Ramos (cell line): ENCODE data around the gene ADARB2.

Source experiments
- in situ Hi-C: fragments of 300-500 bp; cut with MboI; formaldehyde crosslinking; loops from one replicate; pipeline ENCODE4 v1.14.3; 2022; ENCODE audit warnings: low sequenced_read_pairs; ENCODE audit not compliant: unreplicated experiment

ADARB2 gene

DNA sequence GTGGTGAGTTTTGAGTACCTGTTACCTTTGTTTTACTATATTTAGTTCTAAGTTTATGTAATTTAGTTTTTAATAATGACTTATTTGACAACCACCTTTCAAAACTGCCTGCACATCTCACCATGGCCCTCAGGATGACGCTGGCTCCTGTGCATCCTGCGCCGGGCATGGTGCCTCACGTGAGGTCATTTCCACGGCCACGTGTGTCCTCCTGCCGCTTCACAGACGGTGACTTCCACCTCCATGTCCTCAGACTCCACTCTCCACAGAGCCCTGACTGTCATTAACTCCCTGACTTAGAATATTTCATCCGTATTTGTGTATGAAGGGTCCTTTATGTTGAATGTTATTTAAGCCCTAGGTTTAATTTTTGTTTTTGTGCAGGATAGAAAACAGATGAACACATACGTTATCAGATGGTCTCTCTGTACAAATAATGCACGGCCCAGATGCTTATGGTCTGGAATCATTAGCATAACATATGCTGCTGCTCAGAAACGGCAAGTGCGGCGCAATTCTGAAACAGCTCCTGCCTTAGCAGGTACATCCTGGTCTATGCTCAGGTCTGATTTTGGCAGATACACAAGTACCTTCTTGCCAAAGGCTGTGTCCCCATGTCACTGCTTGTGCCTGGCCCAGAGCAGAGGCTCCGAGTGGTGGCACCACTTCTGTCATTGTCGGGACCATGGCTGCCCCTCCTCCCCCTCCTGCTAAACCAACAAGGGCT lies 525.3 kb downstream of the ADARB2 start:
- in situ Hi-C loops = no loop called here

DNA sequence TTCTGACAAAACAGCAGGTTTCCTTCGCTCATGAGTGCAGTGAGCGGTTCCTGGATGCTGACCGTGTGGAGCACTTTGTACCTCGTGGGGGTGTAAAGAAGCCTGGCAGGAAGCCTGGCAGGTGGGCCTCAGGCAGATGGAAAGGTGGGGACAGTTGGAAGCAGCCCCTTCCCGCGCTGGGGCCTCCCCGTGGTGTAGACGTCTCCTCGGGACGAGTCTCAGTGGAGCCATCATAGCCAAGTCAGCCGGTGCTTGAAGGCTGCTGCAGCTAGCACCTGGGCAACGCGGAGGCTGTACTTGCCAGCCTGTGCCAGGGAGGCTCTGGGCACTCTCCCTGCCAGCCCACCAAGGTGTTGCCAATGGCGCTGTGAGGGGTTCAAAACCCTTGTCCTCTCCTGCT lies 526.7 kb downstream of the ADARB2 start:
- in situ Hi-C loops = no loop called here

DNA sequence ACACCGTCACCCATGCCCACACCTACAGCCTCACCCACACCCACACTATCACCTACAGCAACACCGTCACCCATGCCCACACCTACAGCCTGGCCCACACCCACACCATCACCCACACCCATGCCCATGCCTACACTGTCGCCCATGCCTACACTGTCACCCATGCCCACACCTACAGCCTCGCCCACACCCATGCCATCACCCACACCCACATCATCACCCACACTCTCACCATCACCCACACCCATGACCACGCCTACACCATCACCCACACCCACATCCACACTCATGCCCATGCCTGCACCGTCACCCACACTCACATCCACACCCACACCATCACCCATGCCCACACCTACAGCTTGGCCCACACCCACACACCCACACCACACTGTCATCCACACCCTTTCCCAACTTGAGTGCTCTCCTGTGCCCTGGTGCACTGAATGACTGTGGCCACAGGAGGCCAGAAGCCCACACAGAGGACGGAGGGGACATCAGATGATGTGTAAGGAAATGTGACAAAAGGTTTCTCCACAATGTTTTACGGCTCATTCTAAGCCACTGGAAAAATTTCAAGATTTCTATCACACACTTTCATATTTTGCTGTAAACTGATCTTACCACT lies 527.9 kb downstream of the ADARB2 start:
- in situ Hi-C loops = no loop called here

DNA sequence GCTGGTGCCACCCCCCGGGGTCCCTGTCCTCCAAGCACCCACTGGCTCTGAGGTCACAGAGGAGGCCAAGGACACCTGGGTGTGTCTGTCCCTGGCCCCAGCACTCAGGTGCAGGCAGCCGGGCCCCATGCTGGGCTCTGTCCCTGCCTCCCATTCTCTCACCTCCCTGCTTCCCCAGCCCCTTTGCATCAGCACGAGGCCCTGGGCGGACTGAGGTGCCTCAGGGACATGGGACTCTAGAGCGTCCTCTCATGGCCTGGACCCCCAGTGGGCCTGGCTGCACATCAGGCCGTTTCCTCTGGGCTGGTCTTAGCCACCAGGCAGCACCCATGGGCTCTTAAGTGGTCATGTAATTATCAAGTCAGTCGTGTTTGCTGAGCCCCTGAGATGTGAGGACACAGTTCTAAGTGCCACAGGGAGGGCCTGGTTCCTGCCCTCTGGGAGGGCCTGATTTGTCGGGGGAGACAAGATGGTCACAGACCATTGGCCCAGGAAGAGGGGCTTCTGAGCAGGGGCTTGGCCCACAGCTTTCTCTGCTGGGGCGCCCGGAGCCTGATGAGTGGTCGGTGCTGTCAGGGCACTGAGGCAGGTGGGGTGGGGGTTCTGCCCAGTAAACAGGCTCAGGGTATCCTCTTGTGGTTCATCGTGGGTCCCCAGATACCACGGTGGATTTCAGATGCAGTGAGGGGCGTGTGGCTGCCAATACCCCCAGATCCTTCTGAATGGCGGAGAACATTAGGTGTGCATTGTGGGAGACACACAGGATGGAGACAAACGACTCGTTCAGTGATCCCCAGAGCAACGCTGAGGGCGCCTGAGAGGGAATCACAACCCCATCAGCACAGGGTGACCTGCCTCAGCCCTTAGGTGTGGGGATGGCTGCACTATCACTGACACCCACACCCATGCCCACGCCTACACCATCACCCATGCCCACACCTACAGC lies 528.7 kb downstream of the ADARB2 start:
- in situ Hi-C loops = no loop called here

DNA sequence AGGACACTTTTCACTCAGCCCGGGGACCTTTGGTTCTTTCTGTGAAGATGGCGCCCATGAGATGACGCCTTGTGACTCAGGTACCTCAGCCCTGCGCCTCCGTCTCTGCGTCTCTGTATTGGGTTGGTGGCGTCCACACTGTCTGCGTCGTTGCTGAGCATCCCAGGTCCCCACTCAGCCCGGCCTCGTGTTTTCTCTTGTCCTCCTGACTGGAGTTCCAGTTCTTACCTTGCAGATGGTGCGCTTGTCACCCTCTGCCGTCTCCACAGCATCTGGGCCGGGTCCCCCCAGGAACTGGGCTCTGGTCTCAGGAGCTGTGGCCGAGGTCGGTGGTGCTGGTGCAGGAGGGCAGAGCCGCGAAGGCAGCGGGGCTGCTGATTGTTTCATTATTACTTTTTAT lies 530.7 kb downstream of the ADARB2 start:
- in situ Hi-C loops = no loop called here

DNA sequence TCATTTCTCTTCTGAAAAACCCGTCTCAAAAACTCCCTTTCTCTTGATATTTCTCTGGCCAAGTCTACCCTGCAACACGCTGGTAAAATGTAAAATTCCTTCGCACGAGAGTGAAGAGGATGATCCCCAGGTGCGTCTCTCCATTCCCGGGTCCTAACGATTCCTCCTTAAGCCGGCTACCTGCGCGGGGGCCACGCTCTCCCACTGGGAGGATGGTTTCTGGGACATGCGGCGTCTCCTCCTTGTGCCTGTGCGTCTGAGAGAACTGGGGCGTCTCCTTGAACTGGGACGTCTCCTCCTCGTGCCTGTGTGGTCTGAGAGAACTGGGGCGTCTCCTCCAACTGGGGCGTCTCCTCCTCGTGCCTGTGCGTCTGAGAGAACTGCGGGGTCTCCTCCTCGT lies 531.2 kb downstream of the ADARB2 start:
- in situ Hi-C loops = no loop called here

DNA sequence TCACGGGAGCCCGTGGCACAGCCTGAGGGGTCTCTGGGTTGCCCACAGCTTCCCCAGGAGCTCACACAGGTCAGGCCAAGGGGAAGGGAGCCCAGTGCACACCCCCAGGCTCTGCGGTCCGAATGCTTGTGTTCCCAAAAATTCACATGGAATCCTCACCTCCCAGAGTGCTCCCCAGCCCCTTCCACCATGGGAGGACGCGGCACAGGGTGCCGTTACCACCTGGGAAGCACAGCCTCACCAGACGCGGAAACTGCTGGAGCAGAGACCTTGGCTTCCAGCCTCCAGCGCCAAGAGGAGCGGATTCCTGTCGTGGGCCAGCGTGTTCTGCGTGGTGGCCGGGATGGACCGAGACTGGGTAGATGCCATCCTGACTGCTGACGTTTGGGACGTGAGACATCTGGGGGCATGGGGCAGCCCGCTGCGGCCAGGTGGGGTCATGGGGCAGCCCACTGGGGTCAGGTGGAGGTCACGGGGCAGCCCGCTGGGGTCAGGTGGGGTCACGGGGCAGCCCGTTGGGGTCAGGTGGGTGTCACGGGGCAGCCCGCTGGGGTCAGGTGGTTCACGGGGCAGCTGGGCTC lies 531.8 kb downstream of the ADARB2 start:
- in situ Hi-C loops = no loop called here

DNA sequence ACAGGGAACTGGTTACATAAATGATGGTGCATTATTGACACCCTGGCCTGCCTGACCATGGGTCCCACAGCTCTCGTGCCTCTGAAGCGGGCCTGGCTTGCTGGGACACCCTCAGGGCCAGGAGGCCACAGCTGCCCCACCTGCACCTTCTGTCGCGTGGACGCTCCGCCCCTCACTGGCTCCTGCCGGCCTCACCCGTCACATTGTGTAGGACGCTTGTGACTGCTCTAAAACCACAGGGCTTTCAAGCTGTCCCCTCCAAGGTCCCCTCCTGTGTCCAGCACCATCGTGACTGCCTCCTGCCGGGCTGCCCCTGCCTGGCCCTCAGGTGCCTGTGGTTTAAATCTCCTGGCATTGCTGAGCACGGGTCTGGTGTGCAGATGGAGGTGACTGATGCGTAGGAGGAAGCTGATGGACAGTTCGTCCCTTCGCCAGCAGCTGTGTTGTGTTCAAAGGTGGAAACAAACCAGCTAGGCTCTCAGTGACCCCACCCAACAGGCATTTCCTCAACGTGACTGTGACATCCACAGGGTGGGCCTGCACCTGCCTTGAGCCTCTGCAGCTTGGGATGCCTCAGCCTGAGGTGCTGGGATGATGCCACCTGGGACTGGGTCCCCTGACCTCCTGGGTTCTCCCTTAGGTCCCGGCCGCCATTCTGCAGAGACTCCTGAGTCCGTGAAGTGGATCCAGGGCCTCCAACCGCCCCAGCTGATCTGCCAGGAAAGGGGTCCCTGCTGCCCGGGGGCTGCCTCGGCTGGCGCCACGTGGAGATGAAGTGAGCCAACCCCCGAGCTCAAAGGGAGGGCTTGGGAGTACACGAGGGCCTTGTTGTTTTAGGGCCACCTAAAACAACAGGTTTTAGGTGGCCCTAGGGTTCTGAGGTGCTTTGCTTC lies 532.6 kb downstream of the ADARB2 start:
- in situ Hi-C loops = no loop called here

DNA sequence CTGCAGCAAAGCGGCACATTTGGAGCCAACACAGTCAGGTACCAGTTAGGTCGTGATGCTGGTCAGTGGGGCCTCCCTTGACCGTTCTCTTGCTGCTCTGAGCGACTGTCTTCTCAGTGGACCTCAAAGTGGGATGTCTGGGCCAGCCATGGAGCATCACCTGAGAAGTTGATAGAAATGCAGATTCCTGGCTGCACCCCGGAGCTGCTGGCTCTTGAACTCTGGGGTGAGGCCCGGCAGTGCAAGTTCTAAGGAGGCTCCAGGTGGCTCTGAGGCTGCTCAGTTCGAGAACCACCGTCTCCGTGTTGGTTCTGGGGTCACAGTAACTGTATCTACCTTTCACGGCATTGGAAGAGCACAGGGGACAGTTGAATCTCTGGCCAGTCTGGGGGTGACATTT lies 533.6 kb downstream of the ADARB2 start:
- in situ Hi-C loops = no loop called here

DNA sequence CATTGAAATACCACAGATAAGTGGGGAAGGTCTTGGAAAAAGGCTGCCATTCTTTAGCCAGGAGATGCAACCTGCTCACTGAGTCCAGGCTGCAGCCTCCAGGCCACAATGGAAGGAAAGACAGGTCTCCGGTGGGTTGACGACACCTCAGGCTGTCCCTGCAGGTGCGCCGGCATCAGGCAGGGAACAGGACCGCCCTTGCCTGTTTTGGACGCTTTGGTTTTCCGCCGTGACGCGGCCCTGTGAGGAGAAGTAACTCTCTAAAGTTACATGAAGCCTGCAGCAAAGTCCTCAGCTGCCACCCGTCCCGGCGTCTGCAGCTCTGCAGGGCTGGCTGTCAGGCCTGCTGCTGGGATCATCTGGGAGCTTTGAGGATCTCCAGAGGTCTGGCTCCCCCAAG lies 534.1 kb downstream of the ADARB2 start:
- in situ Hi-C loops = no loop called here

DNA sequence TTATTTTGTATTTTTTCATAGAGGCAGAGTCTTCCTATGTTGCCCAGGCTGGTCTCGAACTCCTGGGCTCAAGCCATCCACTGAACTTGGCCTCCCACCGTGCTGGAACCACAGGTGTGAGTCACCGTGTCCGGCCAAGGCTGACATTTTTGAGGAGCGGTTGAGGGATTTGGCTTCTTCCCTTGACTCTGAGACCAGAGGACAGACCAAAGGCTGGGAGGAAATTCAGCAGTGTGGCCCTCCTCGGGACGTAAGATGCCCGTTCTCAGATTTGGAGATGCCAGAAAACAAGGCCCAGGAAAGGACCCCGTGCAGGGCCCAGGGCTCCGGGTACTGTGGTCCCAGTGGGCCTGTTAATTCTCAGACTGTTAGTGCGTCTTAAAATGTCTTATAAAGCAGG lies 535.0 kb downstream of the ADARB2 start:
- in situ Hi-C loops = no loop called here

DNA sequence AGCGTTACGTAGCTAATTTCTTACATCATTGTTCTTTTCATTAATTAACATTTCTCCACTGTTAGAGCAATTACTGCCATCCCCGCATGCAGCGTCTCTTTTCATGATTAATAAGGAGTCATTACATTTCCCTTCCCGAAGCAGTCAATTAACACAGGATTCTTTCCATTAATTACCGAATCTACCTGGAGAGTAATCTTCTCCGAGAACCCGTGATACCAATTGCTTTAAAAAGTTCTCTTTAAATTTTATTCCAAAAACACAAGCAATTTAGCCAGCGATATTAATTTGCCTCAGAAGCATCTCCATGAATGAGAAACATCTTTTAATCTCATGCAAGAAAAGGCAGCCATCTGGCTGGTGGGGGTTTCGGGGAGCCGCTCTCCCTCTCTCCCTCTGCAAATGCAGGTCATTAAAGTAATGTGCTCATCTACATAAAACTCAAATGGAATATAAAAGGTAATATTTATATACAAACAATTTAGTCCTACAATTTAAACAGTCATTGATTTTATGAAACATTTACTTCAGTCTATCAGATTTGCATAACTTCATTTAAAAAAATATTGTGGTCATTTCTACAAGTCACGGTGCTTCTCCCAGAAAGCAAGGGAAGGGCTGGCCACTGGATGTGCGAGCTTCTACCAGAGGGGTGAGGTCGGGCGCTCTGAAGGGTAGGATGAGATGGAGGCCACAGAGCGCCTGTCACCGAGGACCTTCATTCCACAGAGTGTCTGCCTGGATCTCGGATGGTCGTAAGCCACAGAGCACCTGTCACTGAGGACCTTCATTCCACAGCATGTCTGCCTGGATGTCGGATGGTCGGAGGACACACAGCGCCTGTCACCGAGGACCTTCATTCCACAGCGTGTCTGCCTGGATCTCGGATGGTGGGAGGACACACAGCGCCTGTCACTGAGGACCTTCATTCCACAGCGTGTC lies 536.2 kb downstream of the ADARB2 start:
- in situ Hi-C loops = no loop called here

DNA sequence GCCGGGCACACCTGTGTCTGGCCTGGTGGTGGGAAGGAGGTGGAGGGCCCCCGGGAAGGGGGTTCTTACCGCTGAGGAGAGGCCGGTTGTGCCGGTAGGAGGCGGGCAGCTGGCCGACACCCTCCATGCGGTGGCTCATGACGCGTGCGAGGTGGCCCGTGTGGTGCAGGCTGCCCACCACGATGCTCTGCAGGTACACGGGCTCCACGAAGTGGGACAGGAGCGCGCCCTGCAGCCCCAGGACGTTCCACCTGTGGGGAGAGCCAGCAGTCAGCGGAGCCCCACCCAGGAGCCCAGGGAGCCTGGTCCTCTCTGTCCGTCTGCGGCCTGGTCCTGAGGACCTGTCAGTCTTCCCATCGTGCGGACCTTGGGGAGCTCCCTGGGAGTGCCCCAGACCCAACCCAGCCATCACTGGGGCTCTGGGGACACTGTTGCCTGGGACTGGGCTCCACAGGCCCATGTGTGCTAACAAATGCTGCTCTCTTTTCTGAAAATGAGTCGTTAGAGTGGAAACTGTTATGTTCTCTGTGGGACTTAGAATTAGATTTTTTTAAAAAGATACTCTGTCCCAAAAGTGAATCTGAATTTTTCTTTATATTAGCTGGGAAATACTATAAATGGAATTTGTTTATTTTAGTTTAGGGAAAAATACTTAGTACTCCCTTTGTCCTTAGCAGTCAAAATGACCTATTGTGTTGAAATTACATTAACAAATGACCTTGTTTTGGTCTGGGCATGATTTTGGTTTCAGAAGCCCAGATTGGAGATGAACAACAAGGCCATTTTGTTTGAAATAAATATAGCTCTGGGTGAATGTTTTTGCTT lies 537.2 kb downstream of the ADARB2 start:
- in situ Hi-C loops = no loop called here

DNA sequence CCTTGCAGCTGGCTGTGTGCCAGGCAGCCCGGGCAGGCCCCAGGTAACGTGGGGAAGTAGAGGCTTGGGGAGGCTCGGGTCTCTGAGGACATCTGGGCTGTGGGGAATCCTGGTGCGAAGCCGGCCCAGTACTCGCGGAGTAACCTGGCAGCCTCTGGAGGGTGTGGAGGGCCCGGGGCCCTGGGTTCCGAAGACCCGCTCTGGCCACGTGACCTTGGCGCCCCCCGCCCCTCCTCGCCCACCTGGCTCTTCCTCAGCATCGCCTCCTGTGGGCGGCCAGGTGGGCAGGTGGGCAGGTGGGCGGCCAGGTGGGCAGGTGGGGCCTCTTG lies 538.0 kb downstream of the ADARB2 start:
- in situ Hi-C loops = no loop called here

DNA sequence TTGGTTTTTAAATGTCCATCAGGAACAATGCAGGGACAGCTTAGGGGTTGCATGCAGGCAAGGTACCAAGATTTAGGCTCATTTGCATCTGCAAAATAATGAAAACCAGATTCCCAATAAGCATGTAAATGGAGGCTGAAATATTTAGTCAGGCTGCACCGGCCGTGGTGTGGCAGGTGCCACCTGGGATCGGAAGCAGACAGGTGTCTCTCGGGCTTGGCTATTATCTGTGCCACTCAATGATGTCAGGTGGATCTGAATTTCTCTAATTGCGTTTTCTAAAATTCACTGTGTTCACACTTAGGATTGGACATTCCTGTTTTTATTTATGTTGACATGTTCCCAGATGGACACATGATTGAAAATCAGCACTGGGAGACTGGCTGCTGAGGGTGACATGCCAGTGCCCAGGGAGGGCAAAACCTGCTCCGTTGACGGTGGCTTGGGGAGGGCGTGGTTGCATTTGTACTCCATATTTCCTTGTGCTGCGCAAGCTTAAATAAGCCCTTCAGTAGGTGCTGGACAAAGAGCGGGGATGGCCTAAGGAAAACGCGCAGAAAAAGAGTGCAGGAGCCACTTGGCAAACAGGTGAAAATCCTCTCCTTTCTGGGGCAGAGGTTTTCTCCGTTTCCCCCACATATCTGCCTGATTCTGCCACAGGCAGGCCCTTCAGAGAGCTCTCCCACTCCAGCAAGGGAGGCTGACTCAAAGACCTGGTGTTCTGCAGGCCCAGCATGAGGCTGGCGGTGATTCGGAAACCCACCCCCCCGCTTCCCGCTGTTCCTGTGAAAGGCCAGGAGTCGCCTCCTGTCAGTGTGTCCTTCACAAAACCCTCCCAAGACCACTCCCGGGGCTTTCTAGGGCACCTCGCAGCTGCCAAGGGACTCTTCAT lies 538.6 kb downstream of the ADARB2 start:
- in situ Hi-C loops = no loop called here

DNA sequence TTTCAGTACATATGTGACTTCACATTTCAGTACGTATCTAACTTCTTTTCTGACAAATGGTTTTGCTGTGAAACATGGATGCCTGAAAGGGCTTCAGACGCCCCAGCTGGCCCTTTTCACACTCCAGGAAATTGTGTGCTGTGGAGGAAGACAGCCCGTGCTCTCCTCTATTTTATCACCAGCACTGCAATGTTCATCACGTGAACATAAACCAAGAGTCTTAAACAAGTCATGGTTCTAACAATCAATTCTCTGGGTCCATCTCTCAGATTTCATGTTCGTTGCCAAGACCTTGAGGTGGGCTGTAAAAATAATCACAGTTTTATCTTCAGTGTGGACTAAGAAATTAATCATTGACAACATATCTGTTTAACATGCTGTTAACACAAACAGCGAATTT lies 539.9 kb downstream of the ADARB2 start:
- in situ Hi-C loops = no loop called here

DNA sequence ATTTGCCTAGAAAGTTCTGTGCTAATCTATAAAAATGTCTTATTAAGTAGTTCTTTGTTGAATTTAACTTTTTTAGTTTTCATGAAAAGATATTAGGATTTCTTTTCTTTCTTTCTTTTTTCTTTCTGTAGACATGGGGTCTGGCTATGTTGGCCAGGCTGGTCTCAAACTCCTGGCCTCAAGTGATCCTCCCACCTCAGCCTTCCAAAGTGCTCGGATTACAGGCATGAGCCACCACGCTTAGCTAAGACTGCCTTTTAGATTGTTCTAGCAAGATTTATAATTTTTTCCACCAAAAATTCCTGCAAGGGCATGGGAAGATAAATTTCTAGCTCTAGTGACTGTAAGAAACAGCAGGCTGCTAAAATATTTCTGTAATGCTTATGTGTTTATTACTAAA lies 540.7 kb downstream of the ADARB2 start:
- in situ Hi-C loops = no loop called here
